Stomach (tissue), 9 donors: ENCODE results near the gene CACNA1H. TPM values are rescaled to one million over a fixed set of nuclear protein-coding genes. Genes with fewer than 3 reads are reported as not detected.

ENCODE experiments used
- DNase-seq, 2 donors: peaks; one replicate each; pipeline versions ENCODE4 v3.0.0 to v3.0.0-alpha.2; 2013 to 2019
- H3K27ac ChIP-seq, 5 donors: fragments of 200-600 bp in 4 of 5; sonication (generic) in 4 of 5; one replicate each; pipeline ENCODE4 v1.5.1; 2013 to 2019; ENCODE audit warnings: mild to moderate bottlenecking in 1 of 5, moderate library complexity in 1 of 5
- H3K27me3 ChIP-seq, 3 donors: fragments of 200-600 bp; sonication (generic); one replicate each; pipeline ENCODE4 v1.5.1; 2017 to 2019; ENCODE audit warnings: mixed run types in 1 of 3
- H3K36me3 ChIP-seq, 4 donors: fragments of 200-600 bp; sonication (generic); 1 replicate in 3 of 4; 2 replicates in 1 of 4; pipeline ENCODE4 v1.5.1; 2016 to 2019
- H3K4me1 ChIP-seq, 4 donors: fragments of 200-600 bp; sonication (generic); one replicate each; pipeline ENCODE4 v1.5.1; 2016 to 2019
- H3K4me3 ChIP-seq, 4 donors: fragments of 200-600 bp; sonication (generic) in 3 of 4; one replicate each; pipeline ENCODE4 v1.5.1; 2016 to 2019; ENCODE audit warnings: mild to moderate bottlenecking in 1 of 4
- H3K9me3 ChIP-seq, 4 donors: fragments of 200-600 bp; sonication (generic); one replicate each; pipeline ENCODE4 v1.5.1; 2016 to 2019
- CTCF ChIP-seq, 7 experiments: fragments of 450-650 bp in 4 of 7; fragments of 200-600 bp in 3 of 7; sonication (generic) in 3 of 7; IDR thresholded peaks; one replicate each; pipeline ENCODE4 v1.5.1; 2016 to 2019; ENCODE audit warnings: antibody characterized with exemption in 7 of 7, control low read depth in 2 of 7, mild to moderate bottlenecking in 1 of 7
- EP300 ChIP-seq: sonication (generic); formaldehyde crosslinking; IDR thresholded peaks from one replicate; pipeline ENCODE4 v1.6.1; 2017; ENCODE audit warnings: antibody characterized with exemption
- POLR2A ChIP-seq, 4 donors: fragments of 450-650 bp; IDR thresholded peaks; one replicate each; pipeline ENCODE4 v1.6.1; 2016; ENCODE audit warnings: antibody characterized with exemption in 4 of 4, control low read depth in 2 of 4, mild to moderate bottlenecking in 1 of 4, moderate library complexity in 1 of 4
- POLR2AphosphoS5 ChIP-seq, 3 donors: sonication (generic); formaldehyde crosslinking; IDR thresholded peaks; one replicate each; pipeline ENCODE4 v1.6.1; 2016; ENCODE audit warnings: antibody characterized with exemption in 3 of 3
- WGBS, 5 donors: extraction: QIAGEN DNeasy Blood & Tissue Kit in 3 of 5; methylation state at CpG; one replicate each; pipeline versions ENCODE4 v1.1.5 to v1.1.7; 2013 to 2018; 5-methylcytosine and 5-hydroxymethylcytosine counted together
- intact Hi-C: fragments of 100-400 bp; cut with DNase I; formaldehyde crosslinking; loops from one replicate; pipeline ENCODE4 v1.15.1; 2023; ENCODE audit warnings: low total_unique reads
- polyA plus RNA-seq, 3 donors: library from polyadenylated mRNA; stranded (reverse); fragments of 200-250 nt; gene quantifications; one replicate each; pipeline ENCODE4 v1.2.3, GENCODE V29; 2013
- total RNA-seq, 5 donors: library from RNA; depleted of rRNA; stranded (reverse); fragments of >200 nt; gene quantifications; one replicate each; pipeline versions ENCODE4 v1.1.0 to v1.2.3, GENCODE V29; 2014 to 2016
- donor health status: healthy with polysubstance abuse.
- donor health status: Bipolar disorder and iron deficiency.
- donor health status: healthy.

CACNA1H gene
- total and polyA plus RNA-seq, 8 donors = 1.5 to 49.6 (median 19.6) TPM

- 62 to 79% (median 72%) methylated on average over 9 to 14 of the region's 14 CpGs for whole genome bisulfite sequencing, 5 donors
- H3K36me3 ChIP-seq = no peaks in the 10 kb centered on the region
- TF ChIP-seq POLR2AphosphoS5 (IDR thresholded peaks at IDR 0.05) = no peak
- no peak for TF ChIP-seq POLR2A (IDR thresholded peaks at IDR 0.05)
- no peak for TF ChIP-seq CTCF (IDR thresholded peaks at IDR 0.05)
- TF ChIP-seq EP300 = no peak
- peak overlapping the region in 4 of 5 donors; percentile 8 to 86 (median 48) for H3K27ac ChIP-seq
- no peak overlapping the region for H3K4me3 ChIP-seq
- no peak for DNase-seq
- no peaks in the 10 kb centered on the region for H3K9me3 ChIP-seq
- peaks cover 0 to 40% (median 0%) of the 10 kb centered on the region in 3 donors for H3K27me3 ChIP-seq
- H3K4me1 ChIP-seq = peaks cover 20 to 76% (median 43%) of the 10 kb centered on the region in 4 donors
- intact Hi-C loops = no loop called here
Measured at GRCh38 chr16:1173788-1174451, 21.0 kb downstream of the CACNA1H start.

GRCh38 chr16:1174477-1175357, 21.8 kb downstream of the CACNA1H start:
- intact Hi-C loops = no loop called here

GRCh38 chr16:1175566-1176279, 22.8 kb downstream of the CACNA1H start:
- no peak for DNase-seq
- WGBS, 5 donors = 81 to 88% (median 87%) methylated on average over 24 to 29 of the region's 29 CpGs
- H3K36me3 ChIP-seq = no peaks in the 10 kb centered on the region
- TF ChIP-seq POLR2A (IDR thresholded peaks at IDR 0.05) = no peak
- no peak for TF ChIP-seq CTCF (IDR thresholded peaks at IDR 0.05)
- no peak for TF ChIP-seq POLR2AphosphoS5 (IDR thresholded peaks at IDR 0.05)
- no peak for TF ChIP-seq EP300
- intact Hi-C loops = no loop called here
- peaks cover 0 to 36% (median 0%) of the 10 kb centered on the region in 3 donors for H3K27me3 ChIP-seq
- H3K4me3 ChIP-seq = no peak overlapping the region
- H3K9me3 ChIP-seq = no peaks in the 10 kb centered on the region
- H3K27ac ChIP-seq = peak overlapping the region in 2 of 5 donors; percentile 82 to 86
- H3K4me1 ChIP-seq = peaks cover 12 to 71% (median 35%) of the 10 kb centered on the region in 4 donors

More at GRCh38 chr16:1174477-1175357, 21.8 kb downstream of the CACNA1H start:
- 53 to 73% (median 61%) methylated on average over 22 to 38 of the region's 38 CpGs for WGBS, 5 donors
- peaks cover 0 to 37% (median 0%) of the 10 kb centered on the region in 3 donors for H3K27me3 ChIP-seq
- TF ChIP-seq CTCF (IDR thresholded peaks at IDR 0.05) (no peak), POLR2AphosphoS5 (IDR thresholded peaks at IDR 0.05) (no peak), POLR2A (IDR thresholded peaks at IDR 0.05) (no peak), EP300 (no peak)
- no peaks in the 10 kb centered on the region for H3K9me3 ChIP-seq
- H3K4me1 ChIP-seq = peaks cover 12 to 72% (median 39%) of the 10 kb centered on the region in 4 donors
- no peak for DNase-seq
- H3K36me3 ChIP-seq = no peaks in the 10 kb centered on the region
- no peak overlapping the region for H3K4me3 ChIP-seq
- H3K27ac ChIP-seq = peak overlapping the region in 4 of 5 donors; percentile 8 to 86 (median 48)
